Measurements from ENCODE around the gene POLG.
A peak's percentile ranks its signal among the peaks of the same experiment; 100 is the strongest.

Gene POLG

DNA sequence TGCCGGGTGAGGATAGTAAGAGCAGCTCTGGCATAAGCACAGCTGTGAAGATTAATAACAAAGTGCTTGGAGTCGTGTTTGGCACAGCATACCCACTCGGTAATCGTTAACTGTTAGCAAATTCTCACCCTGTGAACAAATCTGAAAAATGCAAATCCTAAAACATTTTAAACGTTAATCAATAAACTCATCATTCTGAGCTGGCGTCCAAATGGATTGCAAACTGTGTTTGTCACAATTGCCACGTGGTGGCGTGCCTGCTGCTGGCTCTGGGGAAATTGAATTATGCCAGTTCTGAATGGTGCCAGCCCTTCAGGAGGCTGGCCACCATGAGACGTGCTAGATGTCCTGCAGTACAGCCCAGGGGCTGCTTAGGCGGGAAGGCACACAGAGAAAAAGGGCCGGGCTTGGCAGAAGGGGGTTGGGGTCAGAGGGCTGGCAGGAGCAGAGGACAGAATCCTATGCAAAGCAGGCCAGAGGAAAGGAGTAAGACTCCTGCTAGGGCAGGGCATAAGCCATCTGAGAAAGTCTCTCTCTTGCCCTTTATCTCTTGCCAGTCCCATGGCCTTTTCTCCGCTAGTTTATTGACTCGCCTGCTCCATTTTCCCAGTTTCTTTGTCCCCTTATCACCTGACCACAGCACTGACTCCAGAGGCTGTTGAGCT lies 22.1 kb upstream of the POLG start:
- DNase-seq = no peak

DNA sequence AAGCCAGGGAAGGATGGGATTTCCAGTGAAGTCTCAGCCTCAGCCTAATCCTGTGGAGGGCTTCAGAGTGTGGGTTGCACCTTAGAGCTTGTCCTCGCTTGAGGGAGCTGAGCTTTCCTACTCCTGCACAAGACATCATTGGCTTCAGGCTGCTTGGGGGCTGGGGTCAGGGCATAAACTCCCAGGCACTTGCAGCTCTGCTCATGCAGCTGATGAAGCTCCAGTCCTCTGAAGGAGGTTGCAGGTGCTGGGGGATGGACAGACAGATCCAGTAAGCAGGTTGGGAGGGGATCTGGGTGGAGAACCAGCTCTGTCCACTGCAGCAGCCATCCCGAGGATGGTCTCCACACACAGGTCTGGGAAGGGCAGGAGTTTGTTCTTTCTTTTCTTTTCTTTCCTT lies 19.4 kb upstream of the POLG start:
- no peak for DNase-seq

DNA sequence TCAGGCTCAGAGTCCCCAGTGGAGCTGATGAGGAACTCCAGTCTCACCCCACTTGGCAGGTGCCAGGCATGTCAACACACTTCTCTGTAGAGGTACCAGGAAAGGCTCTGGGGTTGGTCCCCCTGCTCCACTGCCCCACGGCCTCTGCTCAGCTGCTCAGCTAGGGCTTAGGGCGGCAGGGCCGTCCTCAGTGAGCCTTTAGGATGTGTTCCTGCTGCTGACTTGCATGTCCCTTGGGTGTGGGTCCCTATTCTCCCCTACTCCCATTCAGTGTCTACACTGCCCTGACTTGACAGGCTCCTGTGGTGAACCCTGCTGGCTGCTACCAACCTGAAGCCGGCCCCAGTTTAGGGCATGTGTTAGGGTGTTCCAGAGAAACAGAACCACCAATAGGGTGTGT lies 17.9 kb upstream of the POLG start:
- no peak for DNase-seq

DNA sequence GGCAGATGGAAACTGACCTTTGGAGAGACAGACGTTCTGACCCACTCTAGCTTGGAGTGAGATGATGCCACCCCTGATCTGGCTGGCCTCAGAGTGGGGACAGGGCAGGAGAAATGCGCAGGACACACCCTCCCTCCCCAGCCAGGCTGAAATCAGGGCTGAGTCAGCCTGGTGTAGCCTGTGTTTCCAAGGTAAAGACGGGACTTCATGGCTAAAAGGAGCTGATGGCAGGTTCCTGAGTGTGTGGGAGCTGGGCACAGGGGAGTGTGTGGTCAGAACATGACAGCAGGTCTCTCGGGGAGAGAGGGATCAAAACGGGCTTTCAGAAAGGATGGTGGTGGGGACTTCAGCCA lies 14.6 kb upstream of the POLG start:
- no peak for DNase-seq

DNA sequence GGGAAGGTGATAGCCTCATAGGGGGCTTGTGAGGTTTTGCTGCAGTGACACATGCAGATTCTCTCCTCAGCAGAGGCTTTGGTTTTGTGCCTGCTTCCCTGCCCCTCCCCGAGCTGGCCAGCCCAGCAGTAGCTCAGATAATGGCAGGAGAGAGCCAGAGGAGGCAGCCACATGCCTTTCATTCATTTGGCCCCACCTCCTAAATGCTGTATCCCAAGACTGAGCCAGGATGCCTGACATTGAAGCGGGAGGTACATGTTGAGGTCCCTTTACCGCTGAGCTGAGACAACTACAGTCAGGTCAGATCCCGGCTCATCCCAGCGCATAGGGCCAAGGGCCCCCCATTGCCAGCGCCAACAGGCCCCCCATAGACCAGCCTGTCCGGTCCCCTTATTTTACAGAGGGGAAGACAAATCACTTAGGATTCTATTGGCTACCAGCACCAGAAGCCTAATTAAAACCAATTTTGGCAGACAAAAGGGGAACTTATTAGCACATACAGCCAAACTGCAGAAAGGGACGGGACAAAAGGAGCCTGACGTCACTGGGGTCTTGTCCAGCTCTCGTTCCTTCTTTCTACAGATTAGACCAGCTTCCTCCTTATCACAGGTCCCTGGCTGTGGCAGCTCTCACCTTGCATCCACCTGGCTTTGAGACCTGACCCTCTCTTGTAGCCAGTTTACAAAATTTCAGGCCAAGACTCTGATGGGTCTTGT lies 12.1 kb upstream of the POLG start:
- DNase-seq = no peak

DNA sequence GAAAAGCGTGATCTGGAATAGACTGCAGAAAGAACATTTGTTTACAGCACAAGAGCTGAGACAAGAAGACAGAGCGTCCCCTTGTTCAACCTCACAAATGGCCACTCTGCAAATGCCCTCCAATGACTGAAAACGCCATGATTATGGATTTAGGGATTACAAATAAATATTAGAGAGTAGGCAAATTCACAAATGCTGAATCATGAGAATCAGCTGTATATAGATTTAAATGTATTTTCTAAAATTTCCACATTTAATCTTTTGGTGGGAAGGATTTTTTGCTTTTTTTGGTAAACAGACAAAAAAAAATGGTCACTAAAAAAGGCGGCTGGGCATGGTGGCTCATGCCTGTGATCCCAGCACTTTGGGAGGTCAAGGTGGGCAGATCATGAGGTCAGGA lies 10.6 kb upstream of the POLG start:
- DNase-seq = no peak

DNA sequence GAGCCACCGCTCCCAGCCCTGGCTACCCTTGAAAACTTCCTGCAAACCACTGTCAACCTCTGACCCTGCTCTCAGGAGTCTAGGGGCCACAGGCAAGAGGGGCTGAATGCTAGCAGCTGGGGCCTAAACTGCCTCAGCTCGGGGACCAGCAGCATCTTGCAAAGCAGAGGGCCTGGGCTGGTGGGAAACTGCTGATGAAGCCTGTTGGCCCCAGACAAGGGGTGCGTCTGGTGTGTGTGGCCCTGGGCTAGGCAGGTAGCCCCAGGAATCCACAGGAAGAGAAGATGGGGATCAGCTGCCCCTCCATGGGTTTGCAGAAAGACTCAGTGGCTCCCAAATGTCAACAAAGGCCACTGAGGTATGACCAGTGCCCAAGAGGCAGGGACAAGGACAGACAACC lies 8.2 kb upstream of the POLG start:
- DNase-seq = no peak

DNA sequence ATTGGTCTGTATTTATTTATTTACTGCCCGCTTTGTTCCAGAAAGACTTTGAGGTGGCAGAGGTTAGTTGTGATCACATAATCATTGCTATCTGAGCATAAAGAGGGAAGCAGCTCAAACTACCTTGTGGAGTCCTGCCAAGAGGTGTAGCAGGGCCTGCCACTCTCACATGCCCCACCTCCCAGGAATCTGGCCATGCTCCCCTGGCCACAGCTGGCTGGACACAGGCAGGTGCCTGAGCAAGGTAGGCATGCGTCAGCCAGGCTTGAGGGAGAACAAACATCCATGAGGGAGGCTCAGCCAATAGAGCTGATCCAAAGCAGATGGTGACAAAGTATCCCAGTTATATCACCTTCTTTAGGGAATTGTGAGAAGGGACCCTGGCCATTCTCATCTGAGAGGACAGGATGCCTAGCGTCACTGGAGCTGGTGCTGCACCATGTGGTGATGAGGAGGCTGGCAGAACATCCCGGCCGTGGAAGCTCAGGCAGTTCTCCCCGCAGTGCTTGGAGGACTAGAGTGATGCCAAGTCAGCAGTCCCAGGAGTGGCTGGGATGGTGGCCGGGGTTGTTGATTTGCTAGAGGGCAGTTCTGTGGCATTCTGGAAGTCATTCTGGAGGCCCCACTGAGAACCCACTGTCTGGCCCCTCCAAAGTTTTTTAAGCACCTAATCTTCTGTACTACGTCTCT lies 6.8 kb upstream of the POLG start:
- DNase-seq = no peak

DNA sequence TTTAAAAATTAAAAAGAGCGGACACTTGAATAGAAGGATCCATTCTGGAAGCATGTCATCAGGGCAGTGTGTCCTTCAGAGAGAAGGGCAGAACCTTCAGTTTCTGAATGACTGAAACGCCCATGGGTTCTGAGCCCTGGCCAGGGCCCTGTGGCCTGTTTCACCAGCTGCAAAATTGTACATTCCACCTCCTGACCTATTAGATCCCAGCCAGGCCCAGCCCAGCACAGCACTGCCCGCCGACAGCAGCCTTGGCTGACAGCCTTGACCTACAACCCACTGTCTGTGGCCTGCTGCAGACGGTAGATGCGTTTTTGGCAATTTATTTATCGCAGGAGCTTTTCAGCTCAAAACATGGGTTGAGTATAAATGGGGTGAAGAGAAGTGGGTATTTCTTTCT lies 5.9 kb upstream of the POLG start:
- DNase-seq = no peak

DNA sequence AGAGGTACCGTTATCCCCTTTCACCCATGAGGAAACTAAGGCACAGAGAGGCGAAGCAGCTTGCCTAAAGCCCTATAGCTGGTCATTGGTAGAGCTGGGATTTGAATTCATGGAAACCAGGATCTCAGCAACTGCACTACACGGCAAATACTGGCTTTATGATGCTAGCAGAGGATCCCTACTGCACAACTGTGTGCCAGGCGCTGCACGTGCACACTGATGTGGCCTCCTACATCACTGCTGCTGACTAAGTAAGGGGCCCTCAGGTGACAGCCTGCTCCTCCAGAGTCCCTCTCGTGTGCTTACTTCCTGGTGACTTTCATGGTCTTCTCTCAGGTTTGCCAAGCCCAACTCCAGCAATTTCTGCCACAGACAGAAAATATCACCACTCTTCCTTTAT lies 3.4 kb upstream of the POLG start:
- DNase-seq = no peak

DNA sequence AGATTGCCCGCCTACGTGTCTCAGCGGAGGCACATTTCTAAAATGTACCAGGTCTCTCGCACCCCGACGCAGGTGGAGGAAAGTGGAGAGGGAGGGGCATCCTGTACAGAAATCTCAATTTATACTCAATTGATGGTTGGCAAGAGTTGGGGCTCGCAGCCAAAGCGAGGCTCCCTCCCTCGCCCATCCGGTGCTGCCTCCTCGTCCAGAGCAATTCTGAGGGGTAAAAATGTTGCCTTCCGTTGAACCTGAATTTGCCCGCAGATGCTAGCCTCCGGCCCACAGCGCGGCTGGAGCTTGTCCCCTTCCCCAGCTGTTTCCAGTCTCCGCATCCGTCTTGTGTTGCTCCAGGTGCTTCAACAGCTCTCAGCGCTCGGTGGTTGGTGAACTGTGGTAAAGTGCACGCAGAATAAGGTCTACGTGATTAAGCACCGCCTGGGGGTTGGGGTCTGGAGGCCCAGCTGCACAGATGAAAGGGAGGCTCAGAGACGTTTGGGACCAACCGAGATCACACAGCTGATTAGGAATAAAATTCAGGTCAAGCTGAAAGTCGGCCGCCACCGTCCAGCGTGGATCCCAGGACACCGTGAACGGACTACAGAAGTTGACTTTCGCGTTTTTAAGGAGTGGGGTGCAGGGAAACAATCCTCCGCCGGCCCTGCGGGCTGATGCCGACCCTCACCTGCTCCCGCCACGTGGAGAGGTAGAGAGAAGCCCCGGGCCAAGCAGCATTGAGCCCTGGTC lies 846 bp upstream of the POLG start:
- DNase-seq = peak; percentile 15

DNA sequence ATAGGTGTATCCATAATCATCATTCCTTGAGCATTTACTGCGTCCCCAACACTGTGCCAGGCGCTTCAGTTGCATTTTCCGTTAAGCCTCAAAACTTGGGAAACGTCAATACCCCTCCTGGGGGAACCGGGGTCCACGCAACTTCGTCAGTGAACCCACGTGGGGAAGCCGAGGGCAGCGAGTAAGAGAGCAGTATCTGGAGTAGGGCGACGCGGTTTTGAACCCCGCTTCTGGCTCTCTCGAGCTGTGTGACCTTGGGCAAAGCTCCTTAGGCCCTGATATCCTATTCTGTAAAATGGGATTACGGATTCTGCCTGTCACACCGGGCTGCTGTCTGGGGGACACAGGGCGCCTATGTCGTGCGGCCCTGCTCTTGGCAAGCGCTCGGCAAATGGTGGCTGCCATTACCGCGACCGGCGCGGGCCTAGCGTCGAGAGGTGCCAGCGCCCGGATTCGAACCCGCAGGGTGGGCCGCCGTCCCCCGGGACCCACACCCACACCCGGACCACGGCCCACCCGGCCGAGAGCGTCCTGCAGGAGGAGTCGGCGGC lies 590 bp downstream of the POLG start:
- DNase-seq = no peak

DNA sequence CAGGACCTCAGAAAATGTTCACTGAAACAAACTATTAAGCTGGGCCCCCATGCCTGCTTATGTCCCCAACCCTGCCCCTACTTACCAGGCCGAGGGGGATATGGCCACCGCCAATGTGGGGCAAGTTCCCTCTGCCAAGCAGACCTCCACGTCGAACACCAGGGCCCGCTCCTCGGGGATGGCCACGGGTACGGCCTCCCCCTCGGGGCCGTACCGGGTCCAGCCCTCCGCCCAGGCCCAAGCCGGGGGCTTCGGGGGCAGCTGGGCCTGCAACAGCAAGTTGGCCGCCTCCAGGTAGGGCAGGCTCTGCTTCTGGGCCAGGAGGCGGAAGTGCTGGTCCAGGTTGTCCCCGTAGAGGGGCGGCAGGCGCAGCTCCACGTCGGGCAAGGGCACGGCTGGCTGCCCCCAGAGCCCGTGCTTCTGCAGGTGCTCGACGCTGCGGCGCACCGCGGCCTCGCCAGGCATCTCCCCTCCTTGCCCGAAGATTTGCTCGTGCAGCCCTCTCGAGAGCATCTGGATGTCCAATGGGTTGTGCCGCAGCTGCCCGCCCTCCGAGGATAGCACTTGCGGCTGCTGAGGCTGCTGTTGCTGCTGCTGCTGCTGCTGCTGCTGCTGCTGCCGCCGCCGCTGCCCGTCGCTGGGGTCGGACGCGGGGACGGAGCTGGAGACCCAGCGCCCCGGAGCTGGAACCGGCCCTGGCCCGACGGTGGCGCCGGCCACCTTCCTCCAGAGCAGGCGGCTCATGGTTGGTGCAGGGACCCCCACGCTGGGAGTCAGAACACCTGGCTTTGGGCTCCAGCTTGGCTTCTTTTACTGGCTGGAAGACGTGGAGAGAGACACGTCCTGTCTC lies 1.4 kb downstream of the POLG start:
- peak; percentile 20 for DNase-seq

DNA sequence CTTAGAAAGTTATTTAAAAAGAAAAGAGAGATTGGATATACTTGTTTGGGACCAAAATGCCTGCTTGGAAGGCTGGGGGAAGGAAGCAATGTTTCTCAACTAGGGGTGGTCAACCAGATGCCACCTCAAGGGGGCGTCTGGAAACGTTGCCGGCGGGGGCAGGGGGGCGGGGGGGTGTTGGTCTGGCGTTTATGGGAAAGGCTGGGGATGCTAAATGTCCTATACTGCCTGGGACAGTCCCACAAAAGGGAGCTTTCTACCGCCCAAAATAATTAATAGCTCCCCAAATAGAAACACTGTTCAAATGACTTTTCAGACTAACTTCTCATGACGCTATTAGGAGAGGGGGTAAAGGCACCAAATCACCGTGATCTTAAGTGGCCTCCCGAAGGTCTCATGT lies 2.2 kb downstream of the POLG start:
- DNase-seq = no peak

DNA sequence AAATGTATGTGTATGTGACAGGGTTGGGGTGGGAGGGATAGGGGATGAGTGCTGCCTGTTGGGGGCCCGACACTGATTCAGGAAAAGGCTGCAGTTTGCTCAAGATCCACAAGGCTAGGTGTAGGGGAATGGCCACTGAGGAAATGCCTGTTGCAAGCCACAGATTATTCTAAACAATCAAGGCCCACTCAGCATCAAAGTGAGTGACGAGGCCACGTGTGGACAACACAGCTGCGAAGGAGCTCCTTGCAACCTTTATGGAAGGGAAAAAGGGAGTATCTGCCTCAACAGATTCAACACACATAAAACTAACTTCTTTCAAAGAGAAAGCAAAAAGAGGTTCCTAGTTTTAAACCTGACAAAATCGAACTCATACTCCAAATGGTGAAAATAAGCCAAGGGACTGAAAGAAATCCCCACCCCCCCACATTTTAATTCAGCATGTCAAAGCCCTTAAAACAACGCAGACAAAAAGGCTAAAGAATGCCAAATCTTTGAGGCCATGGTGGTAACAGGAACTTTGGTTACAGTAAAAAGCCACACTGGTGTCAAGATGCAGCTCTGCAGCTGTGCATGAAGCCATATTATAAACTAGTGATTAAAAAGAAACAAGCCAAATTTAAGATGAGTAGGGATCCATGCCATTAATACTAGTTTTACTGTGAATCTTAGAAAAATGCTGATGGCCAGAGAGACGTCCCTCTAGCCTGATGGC lies 3.6 kb downstream of the POLG start:
- no peak for DNase-seq

DNA sequence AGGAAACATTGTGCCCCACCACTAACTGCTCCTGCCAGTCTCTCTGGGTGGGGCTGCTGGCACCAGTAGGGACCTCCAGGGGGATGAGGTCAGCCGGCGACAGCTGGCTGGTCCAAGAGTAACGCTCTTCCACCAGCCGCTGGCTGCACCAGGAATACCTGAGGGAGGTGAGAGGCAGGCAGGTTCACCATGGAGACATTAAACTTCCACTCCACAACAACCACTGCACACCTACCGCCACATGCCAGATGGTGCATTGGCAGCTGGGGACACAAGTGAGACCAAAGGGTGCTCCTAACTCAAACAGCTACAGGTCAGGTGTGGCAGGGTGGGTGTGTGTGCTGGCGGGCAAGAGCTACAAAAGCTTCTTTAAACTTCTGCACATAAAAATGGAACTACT lies 4.5 kb downstream of the POLG start:
- no peak for DNase-seq

DNA sequence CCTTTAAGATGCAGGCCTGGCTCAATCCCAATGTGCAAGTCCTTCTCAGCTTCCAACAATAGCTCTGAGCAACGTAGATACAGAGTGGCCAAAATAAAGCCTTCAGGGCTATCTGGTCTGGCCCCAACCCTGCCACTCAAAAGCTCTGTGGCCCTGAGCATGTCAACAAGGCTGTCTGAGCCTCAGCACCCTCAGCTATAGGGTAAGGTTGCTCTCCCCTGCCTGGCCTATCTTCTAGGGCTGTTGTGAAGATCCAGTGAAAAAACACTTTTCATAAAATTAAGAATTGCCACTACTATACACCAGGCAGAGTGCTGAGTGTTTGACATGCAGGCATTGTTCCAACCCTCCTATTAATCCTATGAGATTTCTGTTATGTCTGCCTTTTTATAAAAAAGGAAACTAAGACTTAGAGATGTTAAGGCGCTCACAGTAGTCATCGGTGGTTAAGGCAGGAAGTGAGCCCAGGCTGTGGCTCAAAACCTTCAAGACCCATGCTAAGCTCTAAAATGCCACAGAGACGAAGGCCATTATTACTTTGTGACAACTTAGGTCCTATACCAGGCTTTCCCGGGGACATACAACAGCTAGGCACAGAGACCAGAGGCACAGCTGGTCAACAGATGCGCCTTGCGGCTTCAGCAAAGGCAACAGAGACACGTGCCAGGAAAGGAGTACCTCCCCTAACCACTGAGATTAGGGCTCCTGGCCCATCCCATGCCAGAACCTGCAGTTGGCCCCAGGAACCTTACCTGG lies 5.1 kb downstream of the POLG start:
- no peak for DNase-seq

DNA sequence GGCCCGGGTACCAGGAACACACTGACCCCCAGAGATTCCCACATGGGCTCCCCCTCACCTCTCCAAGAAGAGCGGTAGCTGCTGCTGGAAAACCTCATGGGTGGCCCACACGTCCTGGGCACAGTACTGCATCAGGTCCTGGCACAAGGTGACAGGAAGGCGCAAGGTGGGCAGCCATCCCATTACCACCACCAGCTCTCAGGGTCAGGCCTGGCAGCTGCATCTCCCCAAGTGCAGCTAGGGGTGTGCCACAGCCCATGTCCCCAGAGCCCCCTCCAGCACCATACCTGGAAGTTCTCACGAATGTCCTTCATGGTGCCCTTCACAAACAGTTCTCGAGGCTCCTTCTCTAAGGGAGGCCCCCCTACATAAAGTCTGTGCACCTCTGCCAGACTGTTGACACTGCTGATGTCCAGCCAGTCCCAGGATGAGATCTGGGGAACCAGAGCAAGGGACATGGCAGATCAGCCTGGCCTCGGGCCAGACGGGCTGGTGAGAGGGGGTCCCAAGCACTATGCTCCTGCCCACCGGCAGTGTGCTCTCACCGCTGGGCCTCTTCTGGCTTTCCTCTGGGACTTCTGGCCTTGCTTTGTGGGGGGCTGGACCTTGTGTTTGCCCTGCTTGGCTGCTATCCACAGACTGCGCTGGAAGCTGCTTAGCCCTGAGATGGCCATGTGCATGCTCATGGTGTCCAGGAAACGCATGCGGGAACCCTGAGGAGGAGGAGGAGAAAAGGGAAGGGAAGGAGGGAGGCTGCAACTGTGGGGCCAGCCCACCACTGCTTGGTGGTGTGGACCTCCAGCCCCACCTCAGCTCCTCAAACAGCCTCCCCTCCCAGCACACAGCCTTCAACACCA lies 6.0 kb downstream of the POLG start:
- DNase-seq = no peak

DNA sequence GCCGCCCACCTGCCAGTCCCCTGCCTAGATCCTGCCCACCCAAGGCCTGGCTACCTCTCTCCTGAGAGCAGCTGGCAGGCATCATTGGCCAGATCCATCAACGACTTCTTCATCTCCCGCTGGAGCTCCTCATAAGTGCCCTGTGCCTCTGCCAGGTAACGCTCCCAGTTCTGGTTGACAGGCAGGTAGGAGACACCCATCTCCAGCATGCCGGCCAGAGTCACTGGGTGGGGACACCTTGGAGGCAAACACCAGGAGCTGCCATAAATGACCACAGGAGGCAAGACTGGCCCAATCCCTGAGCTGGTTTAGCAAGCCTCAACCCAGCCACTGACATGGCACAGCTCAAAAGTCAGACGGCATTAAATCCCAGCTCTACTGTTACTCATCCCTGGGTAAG lies 7.5 kb downstream of the POLG start:
- DNase-seq = no peak

DNA sequence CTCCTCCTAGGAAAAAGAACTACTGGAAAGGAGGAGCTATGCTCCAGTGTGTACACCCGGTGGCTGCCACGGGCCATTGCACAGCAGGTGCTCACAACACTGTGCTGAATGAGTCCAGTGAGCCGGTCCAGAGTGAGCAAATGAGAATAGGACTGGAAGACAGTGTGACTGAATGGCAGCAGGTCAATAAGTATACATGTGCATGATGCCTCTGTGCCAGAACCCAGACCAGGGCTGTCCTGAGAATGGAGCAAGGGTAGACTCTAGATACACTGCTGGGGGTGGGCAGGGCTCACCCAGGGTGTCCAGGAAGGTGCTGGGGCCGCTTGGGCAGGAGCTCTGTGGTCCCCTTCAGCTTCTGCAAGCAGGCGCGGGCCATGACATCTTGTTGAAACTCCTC lies 8.3 kb downstream of the POLG start:
- DNase-seq = no peak
